NOMO-1 treated with DMSO at 0.1 percent for 48 hours (cell line): ENCODE results near the gene HEBP2.
"Not testable (repeated sequence)": the region's sequence is repeated elsewhere in the genome, so short reads cannot be mapped to it uniquely, and the experiment has no call there.

Experiments
- DNase-seq: peaks from one replicate; lab custom pipeline; 2025; ENCODE audit not compliant: unreplicated experiment; lab: John Stamatoyannopoulos, UW

The HEBP2 gene

GRCh38 chr6:138403801-138404665 is at the start of gene HEBP2:
Gene HEBP2, plus strand, starts transcription at chr6:138404223. Its CDS starts 273 bp downstream, at chr6:138404496.
- DNase-seq = peak; percentile 92

- no peak for DNase-seq
These were observed 46.1 kb upstream of the HEBP2 start for GRCh38 chr6:138357928-138358327.

- not testable (repeated sequence) for DNase-seq
These were observed 35.3 kb upstream of the HEBP2 start for GRCh38 chr6:138368684-138369083.

- no peak for DNase-seq
These were observed 33.2 kb upstream of the HEBP2 start for GRCh38 chr6:138370631-138371451.

GRCh38 chr6:138371452-138371711 is 32.6 kb upstream of the HEBP2 start:
- DNase-seq = no peak

GRCh38 chr6:138371720-138372119 is 32.3 kb upstream of the HEBP2 start:
- no peak for DNase-seq

- DNase-seq = peak; percentile 58
These were observed 31.1 kb upstream of the HEBP2 start for GRCh38 chr6:138372711-138373463.

GRCh38 chr6:138374230-138374629 is 29.8 kb upstream of the HEBP2 start:
- no peak for DNase-seq

- no peak for DNase-seq
These were observed 29.2 kb upstream of the HEBP2 start for GRCh38 chr6:138374815-138375214.

GRCh38 chr6:138377042-138377441 is 27.0 kb upstream of the HEBP2 start:
- DNase-seq = no peak

GRCh38 chr6:138377844-138378243 is 26.2 kb upstream of the HEBP2 start, which contains the start of gene SMIM28:
Gene SMIM28, plus strand, starts transcription at chr6:138377905. Its CDS starts 168 bp downstream, at chr6:138378073.
- no peak for DNase-seq

- no peak for DNase-seq
These were observed 25.6 kb upstream of the HEBP2 start for GRCh38 chr6:138378463-138378862.

GRCh38 chr6:138382498-138383265 is 21.3 kb upstream of the HEBP2 start:
- no peak for DNase-seq

- DNase-seq = no peak
These were observed 20.2 kb upstream of the HEBP2 start for GRCh38 chr6:138383776-138384175.

- no peak for DNase-seq
These were observed 17.1 kb upstream of the HEBP2 start for GRCh38 chr6:138386897-138387296.

GRCh38 chr6:138387577-138388368 is 16.2 kb upstream of the HEBP2 start:
- no peak for DNase-seq

GRCh38 chr6:138389551-138389950 is 14.5 kb upstream of the HEBP2 start:
- no peak for DNase-seq

- DNase-seq = peak; percentile 59
These were observed 9.9 kb upstream of the HEBP2 start for GRCh38 chr6:138393871-138394783.

GRCh38 chr6:138396709-138397108 is 7.3 kb upstream of the HEBP2 start:
- no peak for DNase-seq
